ENCODE data around the gene RFX2. TPM values are rescaled to one million over a fixed set of nuclear protein-coding genes. Genes with fewer than 3 reads are reported as not detected.

Gene RFX2
- total RNA-seq: 10.3 and 18.8 TPM in 2 replicates

GRCh38 chr19:6110360-6110977 lies at the start of gene RFX2:
RFX2 (minus strand) TSS chr19:6110500; CDS start chr19:6047496, 63,004 bp downstream.

GRCh38 chr19:5977785-5978605 lies 132.3 kb downstream of the RFX2 start, which contains the start of gene RANBP3:
RANBP3 (minus strand) TSS chr19:5978140; CDS start chr19:5978082, 58 bp downstream.

Other genes with a start within 250 kb of the RFX2 start
- gene FUT5, start 240.0 kb downstream of the RFX2 start, total RNA-seq: not detected in 2 replicates
- gene NDUFA11, start 206.7 kb downstream of the RFX2 start, total RNA-seq: 257 and 322 TPM in 2 replicates
- 1.7 and 2.5 TPM in 2 replicates for gene VMAC, start 205.6 kb downstream of the RFX2 start, total RNA-seq
- gene CAPS, start 196.2 kb downstream of the RFX2 start, total RNA-seq: 7.0 and 12.6 TPM in 2 replicates
- 66.1 and 66.8 TPM in 2 replicates for gene RANBP3, start 132.4 kb downstream of the RFX2 start, total RNA-seq
- not detected in 2 replicates for gene ACSBG2, start 25.2 kb upstream of the RFX2 start, total RNA-seq
- 15.7 and 20.3 TPM in 2 replicates for gene MLLT1, start 169.5 kb upstream of the RFX2 start, total RNA-seq
- not detected in 2 replicates for gene ACER1, start 223.1 kb upstream of the RFX2 start, total RNA-seq

All from airway epithelial cell (primary cell).